A549 (cell line): Measurements from ENCODE around the gene ACVR1.

Source experiments
- CEBPB ChIP-seq, 2 experiments: fragments of >200 bp in 1 of 2; sonication (Bioruptor Twin) in 1 of 2; formaldehyde crosslinking in 1 of 2; IDR thresholded peaks; 2 replicates each; pipeline ENCODE4 v1.6.1; 2012 to 2016
- CTCF ChIP-seq: fragments of >200 bp; sonication (Bioruptor Twin); formaldehyde crosslinking; IDR thresholded peaks from 3 replicates; pipeline ENCODE4 v1.5.1; 2016
- EP300 ChIP-seq, 2 experiments: fragments of >200 bp; sonication (Bioruptor Twin); formaldehyde crosslinking; IDR thresholded peaks; 2 replicates in 1 of 2; 3 replicates in 1 of 2; pipeline ENCODE4 v1.6.1; 2016 to 2017
- FOSL2 ChIP-seq, 2 experiments: fragments of 450-650 bp in 1 of 2; fragments of >200 bp in 1 of 2; sonication (Bioruptor Twin) in 1 of 2; formaldehyde crosslinking; IDR thresholded peaks; 2 replicates each; pipeline versions ENCODE4 v1.5.0 to v1.6.1; 2016 to 2020; ENCODE audit warnings: mild to moderate bottlenecking in 1 of 2, moderate library complexity in 1 of 2
- GATA3 ChIP-seq: IDR thresholded peaks from 2 replicates; pipeline ENCODE4 v1.6.1; 2012; ENCODE audit warnings: borderline replicate concordance
- MAX ChIP-seq: IDR thresholded peaks from 2 replicates; pipeline ENCODE4 v1.6.1; 2012
- REST ChIP-seq: fragments of 200-600 bp; sonication (generic); IDR thresholded peaks from 2 replicates; pipeline ENCODE4 v1.6.1; 2016; ENCODE audit warnings: antibody characterized with exemption, mild to moderate bottlenecking, moderate library complexity
- RNF2 ChIP-seq: fragments of 200-600 bp; sonication (generic); IDR thresholded peaks from 2 replicates; pipeline ENCODE4 v1.6.1; 2016; ENCODE audit warnings: low read depth, mild to moderate bottlenecking, antibody characterized with exemption, moderate library complexity, borderline replicate concordance
- USF2 ChIP-seq: fragments of 450-650 bp; IDR thresholded peaks from 2 replicates; pipeline ENCODE4 v1.6.1; 2014; ENCODE audit warnings: antibody characterized with exemption

GRCh38 chr2:157759855-157760254 is 116.3 kb downstream of the ACVR1 start:
- TF ChIP-seq CTCF (no peak), REST (no peak), FOSL2 (IDR thresholded peaks at IDR 0.05) (no peak), FOSL2 (CRISPR knock-in tag; IDR thresholded peaks at IDR 0.05) (no peak), CEBPB (IDR thresholded peaks at IDR 0.05) (no peak), GATA3 (no peak), EP300 (IDR thresholded peaks at IDR 0.05) (no peak), MAX (no peak), RNF2 (no peak), USF2 (no peak)
